Iris pigment epithelial cell (primary cell): ENCODE data around the gene ANKDD1B.
"Not testable (repeated sequence)": the region's sequence is repeated elsewhere in the genome, so short reads cannot be mapped to it uniquely, and the experiment has no call there.

Experiments used
- DNase-seq: peaks from one replicate; pipeline ENCODE4 v3.0.0-alpha.2; 2011; ENCODE audit warnings: low read depth

Gene ANKDD1B

GRCh38 chr5:75611311-75612225 lies at the start of gene ANKDD1B:
TSS of gene ANKDD1B (plus strand) at chr5:75611453. CDS start at chr5:75611635, 182 bp downstream.
- DNase-seq, result peak; percentile 72

DNA sequence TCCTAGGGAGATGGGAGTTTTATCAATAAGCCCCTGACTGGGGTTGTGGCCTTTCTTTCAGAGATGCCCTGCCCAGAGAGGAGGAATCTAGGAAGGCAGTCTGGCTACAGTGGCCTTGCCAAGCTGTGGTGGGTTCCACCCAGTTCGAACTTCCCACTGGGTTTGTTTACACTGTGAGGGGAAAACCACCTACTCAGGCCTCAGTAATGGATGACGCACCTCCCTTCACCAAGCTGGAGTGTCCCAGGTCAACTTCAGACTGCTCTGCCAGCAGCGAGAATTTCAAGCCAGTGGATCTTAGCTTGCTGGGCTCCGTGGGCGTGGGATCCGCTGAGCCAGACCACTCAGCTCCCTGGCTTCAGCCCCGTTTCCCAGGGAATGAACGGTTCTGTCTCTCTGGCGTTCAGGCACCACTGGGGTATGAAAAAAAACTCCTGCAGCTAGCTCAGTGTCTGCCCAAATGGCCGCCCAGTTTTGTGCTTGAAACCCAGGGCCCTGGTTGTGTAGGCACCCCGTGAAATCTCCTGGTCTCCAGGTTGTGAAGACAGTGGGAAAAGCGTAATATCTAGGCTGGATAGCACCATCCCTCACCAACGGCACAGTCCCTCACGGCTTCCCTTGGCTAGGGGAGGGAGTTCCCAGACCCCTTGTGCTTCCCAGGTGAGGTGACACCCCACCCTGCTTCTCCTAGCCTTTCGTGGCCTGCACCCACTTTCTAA lies 45.1 kb upstream of the ANKDD1B start:
- peak; percentile 94 for DNase-seq

DNA sequence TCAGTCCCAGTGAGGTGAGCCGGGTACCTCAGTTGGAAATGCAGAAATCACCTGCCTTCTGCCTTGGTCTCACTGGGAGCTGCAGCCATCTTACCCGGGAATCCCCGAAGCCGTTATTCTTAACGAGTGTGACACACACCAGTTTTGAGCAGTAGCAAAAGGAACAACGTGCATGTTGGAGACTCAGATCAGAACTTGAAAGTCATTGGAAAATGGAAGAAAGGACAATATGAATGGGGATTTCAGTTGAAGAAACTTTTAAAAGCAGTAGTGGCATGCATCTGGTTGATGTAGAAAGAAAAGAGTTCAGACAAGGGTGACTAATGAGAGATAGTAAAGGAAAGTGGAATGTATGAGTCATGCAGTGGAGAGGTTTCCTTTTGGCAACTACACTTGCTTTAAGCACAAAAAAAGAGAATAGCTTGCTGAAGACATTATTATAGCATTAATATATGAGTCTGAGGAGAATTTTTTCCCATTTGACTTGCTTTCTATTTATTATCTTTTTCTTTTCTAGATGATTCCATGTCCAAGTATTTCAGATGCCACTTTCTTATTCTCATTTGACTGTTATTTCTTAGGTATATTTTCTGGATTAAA lies 44.4 kb upstream of the ANKDD1B start:
- peak; percentile 97 for DNase-seq

GRCh38 chr5:75567710-75568109 lies 43.5 kb upstream of the ANKDD1B start:
- DNase-seq, result peak; percentile 80

GRCh38 chr5:75568202-75568601 lies 43.1 kb upstream of the ANKDD1B start:
- DNase-seq, result no peak

GRCh38 chr5:75571547-75571946 lies 39.7 kb upstream of the ANKDD1B start:
- no peak for DNase-seq

GRCh38 chr5:75574791-75575190 lies 36.5 kb upstream of the ANKDD1B start:
- peak; percentile 50 for DNase-seq

DNA sequence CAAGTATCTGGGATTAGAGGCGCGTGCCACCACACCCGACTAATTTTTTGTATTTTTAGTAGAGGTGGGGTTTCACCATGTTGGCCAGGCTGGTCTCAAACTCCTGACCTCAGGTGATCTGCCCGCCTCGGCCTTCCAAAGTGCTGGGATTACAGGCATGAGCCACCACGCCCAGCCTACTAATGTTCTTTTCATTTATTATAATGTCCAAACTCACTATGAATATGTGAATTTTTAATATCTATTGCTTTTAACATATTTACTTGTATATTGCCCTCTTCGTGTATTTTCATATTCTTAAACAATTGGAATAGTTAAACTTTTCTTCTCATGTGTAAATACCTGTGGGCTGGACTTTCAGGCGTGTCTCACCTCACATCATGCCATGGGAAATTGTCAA lies 33.0 kb upstream of the ANKDD1B start:
- not testable (repeated sequence) for DNase-seq

- no peak for DNase-seq
Observed at GRCh38 chr5:75584641-75585040, 26.6 kb upstream of the ANKDD1B start.

DNA sequence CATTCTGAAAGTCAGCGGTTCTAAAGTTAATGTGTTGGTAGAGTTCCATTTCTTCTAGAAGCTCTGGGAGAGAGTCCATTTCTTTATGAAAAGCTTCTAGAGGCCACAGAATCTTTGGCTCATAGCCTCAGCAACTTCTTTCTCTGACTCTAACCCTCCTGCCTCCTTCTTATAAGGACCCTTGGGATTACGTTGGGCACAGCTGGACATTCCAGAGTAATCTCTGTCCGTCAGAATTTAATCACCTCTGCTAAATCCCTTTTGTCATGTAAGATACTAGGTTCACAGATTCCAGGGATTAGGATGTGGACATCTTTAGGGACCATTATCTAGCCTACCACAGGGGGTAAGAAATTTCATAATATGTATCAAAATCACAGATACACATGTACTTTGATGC lies 22.6 kb upstream of the ANKDD1B start:
- no peak for DNase-seq

DNA sequence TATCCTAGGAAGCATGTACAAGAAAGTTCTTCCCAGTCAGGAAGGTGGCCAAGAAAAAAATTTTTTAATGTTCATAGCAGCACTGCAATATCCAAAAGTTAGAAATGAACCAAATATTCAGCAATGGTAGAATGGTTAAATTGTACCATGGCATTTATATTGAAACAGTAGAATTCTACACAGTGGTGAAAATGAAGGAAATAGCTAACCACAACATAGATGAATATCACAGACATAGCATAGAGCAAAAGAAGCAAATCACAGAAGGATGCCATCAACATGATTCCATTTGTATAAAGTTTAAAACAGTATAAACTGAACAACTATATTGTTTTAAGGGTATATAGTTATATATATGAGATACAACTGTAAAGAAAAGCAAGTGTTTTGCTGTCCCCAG lies 10.7 kb upstream of the ANKDD1B start:
- no peak for DNase-seq

DNA sequence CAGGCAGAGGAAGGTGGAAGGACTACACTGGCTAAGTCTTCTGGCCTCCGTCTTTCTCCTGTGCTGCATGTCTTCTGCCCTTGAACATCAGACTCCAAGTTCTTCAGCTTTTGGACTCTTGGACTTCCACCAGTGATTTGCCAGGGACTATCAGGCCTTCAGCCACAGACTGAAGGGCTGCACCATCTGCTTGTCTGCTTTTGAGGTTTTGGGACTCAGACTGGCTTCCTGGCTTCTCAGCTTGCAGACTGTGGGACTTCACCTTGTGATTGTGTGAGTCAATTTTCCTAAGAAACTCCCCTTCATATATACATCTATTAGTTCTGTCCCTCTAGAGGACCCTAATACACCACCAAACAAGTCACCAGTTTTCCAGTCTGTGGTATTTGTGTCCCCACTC lies 9.7 kb upstream of the ANKDD1B start:
- DNase-seq, result peak; percentile 56

GRCh38 chr5:75601996-75602395 lies 9.3 kb upstream of the ANKDD1B start:
- DNase-seq, result peak; percentile 86

- DNase-seq, result peak; percentile 33
Observed at GRCh38 chr5:75603371-75603770, 7.9 kb upstream of the ANKDD1B start.

DNA sequence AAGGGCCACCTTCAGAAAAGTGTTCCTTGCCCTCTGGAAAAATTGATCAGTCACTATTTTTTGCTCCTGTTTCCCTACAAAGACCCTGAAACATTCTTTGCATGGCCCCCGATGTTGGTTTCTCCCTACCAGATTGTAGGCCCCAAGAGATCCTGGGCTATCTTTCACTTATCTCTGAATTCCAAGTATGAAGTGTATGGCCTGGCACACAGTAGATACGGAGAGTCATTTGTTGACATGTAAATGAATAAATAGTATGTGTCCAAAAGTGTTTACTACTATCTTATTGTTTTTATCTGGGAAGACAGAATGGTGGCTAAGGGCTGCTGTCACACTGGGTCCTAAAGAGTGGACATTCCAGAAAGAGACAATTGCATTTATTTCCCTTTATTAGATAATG lies 7.4 kb upstream of the ANKDD1B start:
- DNase-seq, result no peak

- not testable (repeated sequence) for DNase-seq
Observed at GRCh38 chr5:75607341-75607740, 3.9 kb upstream of the ANKDD1B start.

GRCh38 chr5:75608870-75609269 lies 2.4 kb upstream of the ANKDD1B start:
- no peak for DNase-seq

DNA sequence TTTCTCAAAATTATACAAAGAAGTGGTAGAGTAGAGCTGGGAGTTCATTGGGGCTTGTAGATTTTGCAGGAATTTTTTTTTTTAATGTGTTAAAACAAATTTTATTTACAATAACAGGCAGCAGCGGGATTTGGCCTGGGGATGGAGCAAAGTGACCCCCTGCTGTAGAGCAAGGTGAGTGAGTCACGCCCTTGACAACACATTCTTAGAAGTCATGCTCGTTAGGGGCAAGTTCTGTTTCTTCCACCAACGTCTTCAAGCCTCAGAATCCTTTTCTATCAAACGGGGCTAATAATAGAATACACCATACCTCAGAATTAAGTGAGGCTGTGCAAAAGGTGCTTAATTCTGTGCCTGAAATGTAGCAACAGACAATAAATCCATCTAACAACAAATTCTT lies 1.1 kb upstream of the ANKDD1B start:
- DNase-seq, result no peak

- DNase-seq, result peak; percentile 32
Observed at GRCh38 chr5:75610859-75611310, 368 bp upstream of the ANKDD1B start.

- no peak for DNase-seq
Observed at GRCh38 chr5:75612226-75612569, 945 bp downstream of the ANKDD1B start.

- no peak for DNase-seq
Observed at GRCh38 chr5:75612901-75613300, 1.6 kb downstream of the ANKDD1B start.

DNA sequence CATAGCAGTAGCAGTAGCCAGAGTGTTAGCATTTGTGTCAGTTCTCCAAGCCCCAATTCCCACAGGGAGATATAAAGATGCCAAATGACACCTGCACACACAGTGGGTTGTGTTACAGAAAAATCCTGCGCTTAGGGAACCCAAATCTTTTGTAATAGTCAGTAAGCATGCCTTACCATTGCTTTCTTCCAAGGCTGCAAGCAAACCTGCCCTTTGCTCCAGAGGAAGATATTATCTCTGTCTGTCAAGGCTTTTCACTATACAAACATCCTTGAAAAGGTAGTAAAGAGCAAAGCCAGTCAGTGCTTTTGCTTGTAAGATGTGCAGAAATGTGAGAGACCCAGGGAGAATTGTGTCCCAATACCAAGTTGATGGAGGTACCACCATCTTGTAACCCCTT lies 2.9 kb downstream of the ANKDD1B start:
- DNase-seq, result no peak

- peak; percentile 49 for DNase-seq
Observed at GRCh38 chr5:75616371-75616881, 5.2 kb downstream of the ANKDD1B start.
